HL-60 (cell line): ENCODE data around the gene OXSR1.
"Not testable (repeated sequence)": the region's sequence is repeated elsewhere in the genome, so short reads cannot be mapped to it uniquely, and the experiment has no call there.

Experiments
- DNase-seq, 2 experiments: peaks; one replicate each; pipeline ENCODE4 v3.0.0-alpha.2; 2010 to 2020; ENCODE audit warnings: low read depth in 1 of 2, low spot score in 1 of 2
- H3K27ac ChIP-seq: fragments of 250-450 bp; sonication (Bioruptor Pico); replicated peaks from 2 replicates; pipeline ENCODE4 v1.5.1; 2020; ENCODE audit warnings: mild to moderate bottlenecking, moderate library complexity
- H3K27me3 ChIP-seq: fragments of 250-450 bp; sonication (Bioruptor Pico); 2 replicates; pipeline ENCODE4 v1.5.1; 2021; ENCODE audit warnings: mild to moderate bottlenecking, moderate library complexity; ENCODE audit not compliant: insufficient read depth, poor library complexity, severe bottlenecking
- H3K4me3 ChIP-seq: replicated peaks from 2 replicates; pipeline ENCODE4 v1.5.1; 2011; ENCODE audit warnings: mild to moderate bottlenecking, control low read depth, low read length; ENCODE audit not compliant: insufficient read depth
- GABPA ChIP-seq: IDR thresholded peaks from 2 replicates; pipeline ENCODE4 v1.6.1; 2012; ENCODE audit warnings: low read depth
- POLR2AphosphoS5 ChIP-seq: IDR thresholded peaks from 2 replicates; pipeline ENCODE4 v1.6.1; 2012; ENCODE audit warnings: low read depth
- SPI1 ChIP-seq: IDR thresholded peaks from 2 replicates; pipeline ENCODE4 v1.6.1; 2012; ENCODE audit warnings: low read depth, mild to moderate bottlenecking, borderline replicate concordance
- TF ChIP-seq, protein P1 (sequence below): IDR thresholded peaks from 2 replicates; pipeline ENCODE4 v1.6.1; 2012; ENCODE audit warnings: low read depth; ENCODE audit not compliant: insufficient replicate concordance
- TF ChIP-seq, protein P2 (sequence below): IDR thresholded peaks from one replicate; pipeline ENCODE4 v1.5.1; 2011; ENCODE audit warnings: low read length, control low read depth, inconsistent platforms; ENCODE audit not compliant: insufficient read depth

The OXSR1 gene

DNA sequence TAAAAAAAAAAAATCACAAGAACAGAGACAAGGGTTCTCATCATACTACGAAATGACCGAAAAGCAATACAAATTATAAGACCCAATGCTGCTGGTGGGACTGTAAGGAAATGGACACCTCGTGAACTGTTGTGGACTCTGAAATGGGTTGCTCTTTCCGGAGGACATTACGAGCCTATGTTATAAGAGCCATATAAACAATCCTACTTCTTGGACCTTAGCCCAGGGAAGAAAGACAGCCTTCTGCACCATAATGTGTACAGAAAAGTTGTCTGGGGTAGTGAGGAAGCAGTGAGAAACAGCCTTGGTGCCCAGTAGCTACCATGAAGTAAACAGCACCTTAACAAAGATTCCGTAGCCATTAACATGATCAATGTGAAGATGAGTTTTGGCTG is 119.4 kb downstream of the OXSR1 start:
- Histone ChIP-seq H3K27ac (no peak overlapping the region), H3K4me3 (no peak overlapping the region), H3K27me3 (no peaks in the 10 kb centered on the region)
- TF ChIP-seq GABPA (no peak), POLR2AphosphoS5 (no peak), SPI1 (no peak)
- TF ChIP-seq, protein P1, sequence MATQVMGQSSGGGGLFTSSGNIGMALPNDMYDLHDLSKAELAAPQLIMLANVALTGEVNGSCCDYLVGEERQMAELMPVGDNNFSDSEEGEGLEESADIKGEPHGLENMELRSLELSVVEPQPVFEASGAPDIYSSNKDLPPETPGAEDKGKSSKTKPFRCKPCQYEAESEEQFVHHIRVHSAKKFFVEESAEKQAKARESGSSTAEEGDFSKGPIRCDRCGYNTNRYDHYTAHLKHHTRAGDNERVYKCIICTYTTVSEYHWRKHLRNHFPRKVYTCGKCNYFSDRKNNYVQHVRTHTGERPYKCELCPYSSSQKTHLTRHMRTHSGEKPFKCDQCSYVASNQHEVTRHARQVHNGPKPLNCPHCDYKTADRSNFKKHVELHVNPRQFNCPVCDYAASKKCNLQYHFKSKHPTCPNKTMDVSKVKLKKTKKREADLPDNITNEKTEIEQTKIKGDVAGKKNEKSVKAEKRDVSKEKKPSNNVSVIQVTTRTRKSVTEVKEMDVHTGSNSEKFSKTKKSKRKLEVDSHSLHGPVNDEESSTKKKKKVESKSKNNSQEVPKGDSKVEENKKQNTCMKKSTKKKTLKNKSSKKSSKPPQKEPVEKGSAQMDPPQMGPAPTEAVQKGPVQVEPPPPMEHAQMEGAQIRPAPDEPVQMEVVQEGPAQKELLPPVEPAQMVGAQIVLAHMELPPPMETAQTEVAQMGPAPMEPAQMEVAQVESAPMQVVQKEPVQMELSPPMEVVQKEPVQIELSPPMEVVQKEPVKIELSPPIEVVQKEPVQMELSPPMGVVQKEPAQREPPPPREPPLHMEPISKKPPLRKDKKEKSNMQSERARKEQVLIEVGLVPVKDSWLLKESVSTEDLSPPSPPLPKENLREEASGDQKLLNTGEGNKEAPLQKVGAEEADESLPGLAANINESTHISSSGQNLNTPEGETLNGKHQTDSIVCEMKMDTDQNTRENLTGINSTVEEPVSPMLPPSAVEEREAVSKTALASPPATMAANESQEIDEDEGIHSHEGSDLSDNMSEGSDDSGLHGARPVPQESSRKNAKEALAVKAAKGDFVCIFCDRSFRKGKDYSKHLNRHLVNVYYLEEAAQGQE, result no peak
- TF ChIP-seq, protein P2, sequence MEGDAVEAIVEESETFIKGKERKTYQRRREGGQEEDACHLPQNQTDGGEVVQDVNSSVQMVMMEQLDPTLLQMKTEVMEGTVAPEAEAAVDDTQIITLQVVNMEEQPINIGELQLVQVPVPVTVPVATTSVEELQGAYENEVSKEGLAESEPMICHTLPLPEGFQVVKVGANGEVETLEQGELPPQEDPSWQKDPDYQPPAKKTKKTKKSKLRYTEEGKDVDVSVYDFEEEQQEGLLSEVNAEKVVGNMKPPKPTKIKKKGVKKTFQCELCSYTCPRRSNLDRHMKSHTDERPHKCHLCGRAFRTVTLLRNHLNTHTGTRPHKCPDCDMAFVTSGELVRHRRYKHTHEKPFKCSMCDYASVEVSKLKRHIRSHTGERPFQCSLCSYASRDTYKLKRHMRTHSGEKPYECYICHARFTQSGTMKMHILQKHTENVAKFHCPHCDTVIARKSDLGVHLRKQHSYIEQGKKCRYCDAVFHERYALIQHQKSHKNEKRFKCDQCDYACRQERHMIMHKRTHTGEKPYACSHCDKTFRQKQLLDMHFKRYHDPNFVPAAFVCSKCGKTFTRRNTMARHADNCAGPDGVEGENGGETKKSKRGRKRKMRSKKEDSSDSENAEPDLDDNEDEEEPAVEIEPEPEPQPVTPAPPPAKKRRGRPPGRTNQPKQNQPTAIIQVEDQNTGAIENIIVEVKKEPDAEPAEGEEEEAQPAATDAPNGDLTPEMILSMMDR, result no peak
- DNase-seq, result no peak

DNA sequence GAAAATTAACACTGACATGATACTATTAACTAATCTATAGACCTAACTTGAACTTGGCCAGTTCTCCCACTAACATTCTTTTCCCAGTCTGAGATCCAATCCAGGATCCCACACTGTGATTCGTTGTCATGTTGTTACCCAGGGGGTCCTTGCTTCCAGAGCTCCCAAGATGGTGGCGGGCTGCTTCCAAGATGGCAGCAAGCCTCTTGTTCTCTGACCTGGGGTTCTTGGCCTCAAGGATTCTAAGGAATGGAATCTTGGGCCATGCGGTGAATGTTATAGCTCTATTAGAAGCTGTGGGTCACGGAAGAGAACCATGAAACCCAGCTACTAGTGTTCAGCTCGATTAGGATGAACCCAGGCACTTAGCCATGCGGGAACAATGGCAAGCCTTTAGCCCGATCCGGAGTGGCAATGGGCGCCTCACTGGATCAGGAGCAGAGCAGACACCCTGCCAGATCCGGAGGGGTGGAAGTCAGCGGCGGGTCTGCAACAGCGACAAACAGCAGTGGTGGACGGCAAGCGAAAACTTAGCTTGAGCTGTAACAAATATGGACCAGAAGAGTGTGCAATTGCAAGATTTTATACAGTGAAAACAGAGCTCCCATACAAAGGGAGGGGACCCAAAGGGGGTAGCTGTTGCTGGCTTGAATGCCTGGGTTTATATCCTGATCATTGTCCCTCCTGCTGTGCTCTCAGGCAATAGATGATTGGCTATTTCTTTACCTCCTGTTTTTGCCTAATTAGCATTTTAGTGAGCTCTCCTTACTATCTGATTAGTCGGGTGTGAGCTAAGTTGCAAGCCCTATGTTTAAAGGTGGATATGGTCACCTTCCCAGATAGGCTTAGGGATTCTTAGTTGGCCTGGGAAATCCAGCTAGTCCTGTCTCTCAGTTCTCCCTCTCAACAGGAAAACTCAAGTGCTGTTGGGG is 124.2 kb downstream of the OXSR1 start:
- H3K27ac ChIP-seq, result peak overlapping the region; percentile 71
- H3K27me3 ChIP-seq, H3K4me3 ChIP-seq, DNase-seq: not testable (repeated sequence)

DNA sequence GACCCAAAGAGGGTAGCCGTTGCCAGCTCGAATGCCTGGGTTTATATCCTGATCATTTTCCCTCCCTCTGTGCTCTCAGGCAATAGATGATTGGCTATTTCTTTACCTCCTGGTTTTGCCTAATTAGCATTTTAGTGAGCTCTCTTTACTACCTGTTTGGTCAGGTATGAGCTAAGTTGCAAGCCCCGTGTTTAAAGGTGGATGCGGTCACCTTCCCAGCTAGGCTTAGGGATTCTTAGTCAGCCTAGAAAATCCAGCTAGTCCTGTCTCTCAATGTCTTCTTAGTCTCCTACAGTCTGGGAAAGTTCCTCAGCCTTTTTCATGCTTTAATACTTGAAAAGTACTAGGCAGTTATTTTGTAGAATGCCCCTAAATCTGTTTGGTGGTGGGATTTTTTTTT is 131.7 kb downstream of the OXSR1 start:
- not testable (repeated sequence) for H3K27ac ChIP-seq, DNase-seq, H3K4me3 ChIP-seq, H3K27me3 ChIP-seq

DNA sequence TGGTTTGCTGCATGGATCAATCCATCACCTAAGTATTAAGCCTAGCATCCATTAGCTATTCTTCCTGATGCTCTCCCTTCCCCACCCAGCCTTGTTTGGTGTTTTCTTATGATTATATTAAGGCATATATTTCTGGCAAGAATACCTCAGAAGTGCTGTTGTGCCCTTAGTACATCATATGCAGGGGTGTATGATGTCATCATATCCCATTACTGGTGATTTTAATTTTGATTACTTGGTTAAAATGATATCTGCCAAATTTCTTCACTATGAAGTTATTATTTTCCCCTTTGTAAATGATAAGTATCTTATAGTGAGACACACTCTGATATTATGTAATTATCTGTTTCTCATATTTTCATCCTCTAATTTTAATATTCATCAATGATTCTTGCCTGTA is 132.2 kb downstream of the OXSR1 start:
- no peaks in the 10 kb centered on the region for H3K27me3 ChIP-seq
- H3K4me3 ChIP-seq, result no peak overlapping the region
- no peak for DNase-seq
- TF ChIP-seq, protein P1, result no peak
- TF ChIP-seq SPI1, result no peak
- no peak for TF ChIP-seq POLR2AphosphoS5
- TF ChIP-seq, protein P2, result no peak
- no peak for TF ChIP-seq GABPA
- no peak overlapping the region for H3K27ac ChIP-seq
